ENCODE results near the gene IQCM. TPM values are rescaled to one million over a fixed set of nuclear protein-coding genes. Genes with fewer than 3 reads are reported as not detected.

The IQCM gene
- total RNA-seq, 8 experiments from 2014 or later: 0.16 to 1.8 (median 0.31) TPM; not detected in 3

DNA sequence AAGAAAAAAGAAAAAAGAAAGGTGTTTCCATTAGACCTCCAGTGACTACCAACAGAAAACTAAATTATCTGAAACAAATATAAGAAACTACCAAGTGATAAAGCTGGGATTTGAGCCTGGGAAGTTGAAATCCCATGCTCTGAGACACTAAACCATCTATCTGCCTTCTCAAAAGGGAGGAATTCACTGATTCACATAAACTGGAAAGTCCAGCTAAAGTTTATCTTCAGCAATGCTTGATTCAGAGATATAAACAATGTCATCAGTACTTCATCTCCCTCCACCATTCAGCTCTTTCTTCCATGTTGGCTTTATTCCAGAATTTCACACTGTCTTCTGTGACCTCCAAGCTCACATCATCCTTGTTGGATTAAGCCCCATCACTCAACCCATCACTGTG, 96.3 kb downstream of the IQCM start:
- ATAC-seq (replicated peaks in 6 of 8): no peak
- Histone ChIP-seq H3K27ac (no peak overlapping the region), H3K4me1 (replicated peaks in 1 of 2) (no peaks in the 10 kb centered on the region), H3K4me3 (no peak overlapping the region)
- in situ Hi-C loops (cut with MboI; ENCODE audit: low pct_unique_long_range_greater_than_20kb in 2 of 9, low sequenced_read_pairs in 9 of 9, unreplicated experiment in 9 of 9): no loop called here

DNA sequence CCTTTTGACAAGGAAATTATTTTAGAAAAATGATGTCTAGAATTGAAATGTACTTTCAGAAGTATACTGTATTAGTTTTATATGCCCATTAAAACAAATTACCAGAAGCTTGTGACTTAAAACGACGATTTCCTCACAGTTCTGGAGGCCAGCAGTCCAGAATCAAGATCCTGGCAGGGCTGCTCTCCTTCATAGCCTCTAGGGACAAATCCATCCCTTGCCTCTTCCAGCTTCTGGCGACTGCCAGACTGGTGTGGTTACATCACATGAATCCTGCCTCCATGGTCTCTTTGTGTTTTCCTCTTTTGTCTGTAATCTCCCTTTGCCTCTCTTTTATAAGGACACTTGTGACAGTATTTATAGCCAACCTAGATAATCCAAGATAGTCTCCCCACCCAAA, 97.1 kb downstream of the IQCM start:
- in situ Hi-C loops (cut with MboI; ENCODE audit: low pct_unique_long_range_greater_than_20kb in 2 of 9, low sequenced_read_pairs in 9 of 9, unreplicated experiment in 9 of 9): no loop called here
- no peak for ATAC-seq (replicated peaks in 6 of 8)
- 10 to 90% (median 75%) methylated on average over 1 to 3 of the region's 3 CpGs; no CpG with 5 or more reads in 2 of the 10 experiments for WGBS, 10 experiments
- H3K27ac ChIP-seq: no peak overlapping the region
- H3K4me3 ChIP-seq: no peak overlapping the region
- H3K4me1 ChIP-seq (replicated peaks in 1 of 2): no peaks in the 10 kb centered on the region

DNA sequence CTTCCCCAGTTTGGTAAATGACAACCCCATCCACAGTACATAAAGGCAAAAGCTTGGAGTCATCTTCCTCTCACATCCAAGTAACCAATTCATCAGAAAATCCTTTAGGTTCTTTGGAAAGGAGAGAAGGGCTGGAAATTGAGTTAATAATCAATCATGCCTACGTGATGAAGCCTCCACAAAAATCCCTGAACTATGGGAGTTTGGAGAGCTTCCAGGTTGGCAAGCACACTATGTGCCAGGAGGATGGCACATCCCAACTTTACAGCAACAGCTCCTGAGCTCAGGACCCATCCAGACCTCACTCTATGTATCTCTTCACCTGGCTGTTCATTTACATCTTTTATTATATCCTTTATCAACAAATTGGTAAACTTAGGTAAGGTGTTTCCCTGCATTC, 98.9 kb downstream of the IQCM start:
- no peak overlapping the region for H3K27ac ChIP-seq
- ATAC-seq (replicated peaks in 6 of 8): no peak
- no peaks in the 10 kb centered on the region for H3K4me1 ChIP-seq (replicated peaks in 1 of 2)
- in situ Hi-C loops (cut with MboI; ENCODE audit: low pct_unique_long_range_greater_than_20kb in 2 of 9, low sequenced_read_pairs in 9 of 9, unreplicated experiment in 9 of 9): no loop called here
- H3K4me3 ChIP-seq: no peak overlapping the region
- 63 to 89% (median 83%) methylated on average over 1 of the region's 1 CpG; no CpG with 5 or more reads in 5 of the 10 experiments for WGBS, 10 experiments

DNA sequence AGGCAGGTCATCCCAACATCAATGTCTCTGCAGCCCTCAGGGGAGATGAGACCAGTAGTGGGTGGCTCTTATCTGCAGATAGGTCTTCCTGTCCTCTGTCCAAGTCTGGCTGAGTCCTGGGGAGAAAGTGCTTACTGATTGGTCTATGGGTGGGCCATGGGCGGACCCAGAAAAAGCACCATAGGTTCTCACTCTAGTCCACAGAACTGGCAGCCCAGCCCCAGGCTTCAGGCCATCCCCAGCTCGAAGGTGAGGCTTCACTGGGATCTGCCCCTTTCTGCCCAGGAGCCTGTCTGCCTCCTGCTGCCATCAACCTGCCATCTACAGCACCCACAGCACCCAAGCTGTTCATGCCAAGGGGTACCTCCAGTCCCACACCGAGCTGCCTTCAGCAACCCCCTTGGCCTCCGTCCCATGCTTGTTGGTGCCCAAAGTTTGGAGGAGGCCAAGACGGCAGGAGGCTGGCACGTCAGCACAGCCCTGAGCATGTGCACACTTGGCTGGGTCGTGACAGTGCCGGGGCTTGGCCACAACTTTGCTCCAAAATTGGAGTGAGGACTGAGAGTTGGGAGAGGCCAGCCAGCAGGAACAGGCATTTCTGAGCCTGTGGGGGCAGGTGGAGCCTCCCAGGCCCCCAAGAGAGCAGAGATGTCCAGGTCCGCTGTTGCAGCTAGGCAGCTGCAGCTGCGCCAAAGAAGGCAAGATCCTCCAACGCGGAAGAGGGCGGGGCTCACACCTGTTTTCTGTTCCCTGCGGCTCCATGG, 99.6 kb downstream of the IQCM start:
- in situ Hi-C loops (cut with MboI; ENCODE audit: low pct_unique_long_range_greater_than_20kb in 2 of 9, low sequenced_read_pairs in 9 of 9, unreplicated experiment in 9 of 9): no loop called here
- no peak for ATAC-seq (replicated peaks in 6 of 8)
- WGBS, 10 experiments: 40 to 100% (median 88%) methylated on average over 1 to 10 of the region's 14 CpGs; no CpG with 5 or more reads in 3 of the 10 experiments

DNA sequence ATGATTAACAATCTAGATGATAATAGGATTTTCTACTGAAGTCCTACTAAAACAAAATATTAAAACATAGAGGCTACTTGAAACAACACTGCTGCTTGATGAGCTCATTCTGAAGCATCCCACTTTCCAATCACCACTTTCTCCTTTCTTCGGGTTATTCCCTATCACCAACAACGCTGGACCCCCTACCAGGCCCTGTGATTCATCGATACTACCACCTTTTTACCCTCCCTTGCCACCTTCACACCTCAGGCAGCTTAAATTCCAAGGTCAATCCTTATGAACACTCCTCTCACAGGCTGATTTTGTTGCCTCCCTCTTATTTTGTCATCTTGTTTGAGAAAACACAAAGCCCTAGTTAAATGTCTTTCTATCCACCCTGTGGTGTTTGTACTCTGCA, 102.6 kb downstream of the IQCM start:
- ATAC-seq (replicated peaks in 6 of 8): no peak
- in situ Hi-C loops (cut with MboI; ENCODE audit: low pct_unique_long_range_greater_than_20kb in 2 of 9, low sequenced_read_pairs in 9 of 9, unreplicated experiment in 9 of 9): no loop called here
- Histone ChIP-seq H3K4me1 (replicated peaks in 1 of 2) (no peaks in the 10 kb centered on the region), H3K4me3 (no peak overlapping the region), H3K27ac (no peak overlapping the region)
- WGBS, 10 experiments: 40 to 85% (median 75%) methylated on average over 1 to 3 of the region's 3 CpGs; no CpG with 5 or more reads in 3 of the 10 experiments

More for the DNA sequence above, 99.6 kb downstream of the IQCM start:
- H3K27ac ChIP-seq: no peak overlapping the region
- H3K4me1 ChIP-seq (replicated peaks in 1 of 2): no peaks in the 10 kb centered on the region
- H3K4me3 ChIP-seq: no peak overlapping the region

DNA sequence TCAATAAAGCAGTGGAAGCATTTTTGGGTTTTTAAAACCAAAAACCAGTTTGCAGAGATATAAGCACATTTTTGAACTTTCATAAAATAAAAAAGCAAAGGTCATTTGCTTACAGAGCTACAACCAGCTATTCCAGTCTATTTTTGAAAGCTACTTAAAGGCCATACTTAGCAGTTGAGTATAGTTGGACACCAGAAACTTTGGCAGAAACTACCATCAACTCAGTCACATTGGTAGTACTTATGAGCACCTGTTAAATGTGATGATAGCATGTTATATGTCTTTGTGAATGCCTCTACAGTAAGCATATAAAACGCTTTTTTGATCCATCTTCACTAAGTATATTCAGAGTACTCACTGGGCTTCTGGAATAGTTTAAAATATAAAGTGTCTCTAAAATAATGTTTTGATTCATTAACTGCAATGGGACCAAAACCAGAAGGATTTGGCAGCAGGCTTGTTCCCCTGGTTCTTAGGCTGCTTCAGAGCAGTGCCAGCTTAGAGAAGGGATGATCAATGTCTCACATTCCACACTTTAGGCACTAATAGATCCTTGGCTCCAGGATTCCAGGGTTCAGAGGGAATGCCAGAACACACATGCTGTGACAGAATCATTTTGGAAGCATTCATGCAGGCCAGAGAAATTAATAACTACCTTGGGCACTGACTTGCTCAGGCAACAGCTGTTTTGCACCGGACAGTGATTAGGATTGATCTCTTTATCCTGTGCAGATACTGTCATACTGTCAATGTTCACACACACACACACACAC, 103.9 kb downstream of the IQCM start:
- in situ Hi-C loops (cut with MboI; ENCODE audit: low pct_unique_long_range_greater_than_20kb in 2 of 9, low sequenced_read_pairs in 9 of 9, unreplicated experiment in 9 of 9): no loop called here
- 36 to 92% (median 82%) methylated on average over 1 to 2 of the region's 2 CpGs; no CpG with 5 or more reads in 3 of the 10 experiments for WGBS, 10 experiments
- no peak for ATAC-seq (replicated peaks in 6 of 8)

DNA sequence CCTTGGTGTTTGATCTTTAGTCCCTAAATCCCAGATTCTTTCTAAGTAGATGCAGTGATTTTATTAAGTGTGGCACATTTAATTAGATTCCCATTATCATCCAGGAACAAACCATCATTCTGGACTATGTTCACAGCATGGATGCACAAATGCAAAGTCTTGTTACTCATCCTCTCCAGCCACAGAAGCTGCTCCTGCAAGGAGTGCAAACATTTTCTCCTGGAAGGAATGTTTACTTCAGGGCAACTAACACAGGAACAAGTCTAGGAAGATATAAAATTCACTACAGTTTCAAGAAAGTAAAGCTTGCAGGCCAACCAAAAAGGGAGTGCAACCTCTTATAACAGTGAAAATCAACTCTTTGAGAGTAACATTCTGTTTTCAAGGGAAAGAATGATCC, 106.0 kb downstream of the IQCM start:
- in situ Hi-C loops (cut with MboI; ENCODE audit: low pct_unique_long_range_greater_than_20kb in 2 of 9, low sequenced_read_pairs in 9 of 9, unreplicated experiment in 9 of 9): no loop called here

More for the DNA sequence above, 103.9 kb downstream of the IQCM start:
- Histone ChIP-seq H3K4me1 (replicated peaks in 1 of 2) (no peaks in the 10 kb centered on the region), H3K4me3 (no peak overlapping the region), H3K27ac (no peak overlapping the region)

DNA sequence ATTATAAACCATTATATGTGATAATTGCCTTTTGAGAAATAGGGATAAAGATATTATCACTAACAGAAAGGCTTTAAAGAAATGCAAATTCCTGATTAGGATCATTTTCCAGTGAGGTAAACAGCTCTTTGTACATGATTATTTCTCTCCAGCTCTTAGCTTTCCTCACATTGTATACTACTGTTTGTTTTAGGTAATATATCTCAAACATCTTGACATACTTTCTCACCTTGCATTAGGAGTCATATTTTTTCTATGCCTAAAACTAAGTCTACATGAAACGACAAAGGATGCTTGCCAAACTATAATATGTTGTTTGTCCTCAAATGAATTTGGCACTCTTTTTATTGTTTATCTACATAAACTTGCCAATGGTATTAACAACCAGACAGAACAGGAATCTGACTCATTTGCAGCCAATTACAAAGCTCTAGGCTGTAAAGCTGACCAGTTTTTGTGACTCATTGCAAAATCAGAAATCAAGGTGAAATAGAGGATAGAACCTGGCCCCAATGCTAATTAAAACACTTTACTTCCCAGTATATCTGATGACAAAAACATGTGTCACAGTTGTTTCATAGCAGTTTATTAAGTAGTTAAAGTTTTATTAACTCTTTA, 107.0 kb downstream of the IQCM start:
- Histone ChIP-seq H3K4me3 (no peak overlapping the region), H3K27ac (no peak overlapping the region), H3K4me1 (replicated peaks in 1 of 2) (no peaks in the 10 kb centered on the region)
- in situ Hi-C loops (cut with MboI; ENCODE audit: low pct_unique_long_range_greater_than_20kb in 2 of 9, low sequenced_read_pairs in 9 of 9, unreplicated experiment in 9 of 9): no loop called here
- ATAC-seq (replicated peaks in 6 of 8): peak in 5 of 8 experiments; percentile 23 to 77 (median 58)
- 10 to 100% (median 71%) methylated on average over 1 of the region's 1 CpG; no CpG with 5 or more reads in 3 of the 10 experiments for WGBS, 10 experiments

More for the DNA sequence above, 106.0 kb downstream of the IQCM start:
- H3K4me3 ChIP-seq: no peak overlapping the region
- no peaks in the 10 kb centered on the region for H3K4me1 ChIP-seq (replicated peaks in 1 of 2)
- H3K27ac ChIP-seq: no peak overlapping the region
- no peak for ATAC-seq (replicated peaks in 6 of 8)

DNA sequence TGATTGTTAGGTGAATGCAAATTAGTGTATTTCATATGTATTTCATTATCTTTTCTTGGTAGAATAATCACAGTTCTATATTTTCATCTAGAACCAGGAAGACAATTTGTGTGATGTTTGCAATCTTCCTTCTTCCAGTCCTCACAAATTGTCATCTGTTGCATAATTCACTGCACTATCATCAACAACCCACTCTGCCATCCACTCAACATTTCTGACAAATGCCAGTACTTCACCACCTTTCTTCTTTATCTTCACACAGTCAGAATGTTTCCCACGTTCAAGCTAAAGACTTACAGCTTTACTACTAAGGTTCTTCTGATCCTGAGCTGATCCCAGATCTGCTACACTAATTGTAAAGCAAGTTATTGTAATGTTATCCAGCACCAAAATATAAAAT, 107.8 kb downstream of the IQCM start:
- ATAC-seq (replicated peaks in 6 of 8): no peak
- in situ Hi-C loops (cut with MboI; ENCODE audit: low pct_unique_long_range_greater_than_20kb in 2 of 9, low sequenced_read_pairs in 9 of 9, unreplicated experiment in 9 of 9): no loop called here
- WGBS, 10 experiments: 0 to 60% (median 23%) methylated on average over 1 of the region's 1 CpG; no CpG with 5 or more reads in 2 of the 10 experiments

DNA sequence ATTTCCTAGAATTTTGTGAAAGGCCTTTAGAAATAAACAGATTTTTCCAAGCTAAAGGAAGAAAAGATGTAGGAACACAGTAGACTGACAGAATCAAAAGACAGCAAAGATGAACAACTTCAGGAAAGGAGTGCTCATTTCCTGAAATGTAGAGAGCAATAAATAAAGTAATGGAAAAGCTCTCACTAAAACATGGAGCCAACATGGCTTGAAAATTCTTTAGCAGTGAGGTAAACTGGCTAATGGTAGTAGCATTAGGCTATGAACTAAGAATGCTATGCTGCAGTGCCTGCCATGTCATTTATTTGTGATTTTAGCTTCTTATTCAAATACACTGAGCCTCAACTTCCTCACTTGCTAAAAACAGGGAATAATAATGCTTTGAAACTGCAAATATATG, 108.7 kb downstream of the IQCM start:
- in situ Hi-C loops (cut with MboI; ENCODE audit: low pct_unique_long_range_greater_than_20kb in 2 of 9, low sequenced_read_pairs in 9 of 9, unreplicated experiment in 9 of 9): no loop called here
- Histone ChIP-seq H3K27ac (no peak overlapping the region), H3K4me1 (replicated peaks in 1 of 2) (no peaks in the 10 kb centered on the region), H3K4me3 (no peak overlapping the region)
- ATAC-seq (replicated peaks in 6 of 8): no peak

More for the DNA sequence above, 107.8 kb downstream of the IQCM start:
- Histone ChIP-seq H3K4me3 (no peak overlapping the region), H3K27ac (no peak overlapping the region), H3K4me1 (replicated peaks in 1 of 2) (no peaks in the 10 kb centered on the region)

DNA sequence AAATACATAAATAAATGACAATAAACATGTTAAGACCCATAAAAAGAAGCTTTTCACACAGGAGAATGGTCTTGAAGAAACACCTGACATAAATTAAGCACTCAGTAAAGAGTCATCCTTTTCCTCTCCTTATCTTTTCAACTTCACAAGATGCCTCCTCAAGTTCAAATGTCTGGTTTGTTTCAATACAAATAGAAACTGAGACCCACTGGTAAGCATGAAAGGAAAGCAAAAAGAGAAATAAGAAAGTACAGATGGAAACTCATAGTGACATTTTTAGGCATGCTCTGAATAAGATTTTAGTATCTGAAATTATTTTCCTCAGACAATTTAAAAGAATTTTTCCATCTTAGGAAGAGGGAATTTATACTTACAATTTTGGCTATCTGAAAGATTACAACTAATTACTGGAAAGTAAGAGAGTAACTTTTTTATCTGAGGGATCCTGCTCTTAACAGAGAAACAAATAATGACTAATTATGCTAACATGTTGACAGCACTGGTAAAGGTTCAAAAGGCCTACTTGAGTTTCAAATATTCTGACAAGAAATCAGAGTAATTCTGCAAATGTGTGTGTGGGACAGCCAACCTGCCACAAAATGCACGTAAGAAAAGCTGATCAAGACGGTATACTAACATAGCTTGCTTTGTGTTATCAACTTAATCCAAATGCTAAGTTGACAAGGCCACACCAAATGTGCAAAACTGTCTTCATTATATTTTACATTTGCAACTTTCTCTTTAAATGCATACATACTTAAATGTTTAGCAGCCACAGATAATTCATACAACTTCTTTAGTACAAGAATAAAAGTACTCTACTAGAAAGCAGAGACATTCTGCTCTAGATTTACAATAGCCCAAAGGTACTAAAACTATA, 113.0 kb downstream of the IQCM start:
- in situ Hi-C loops (cut with MboI; ENCODE audit: low pct_unique_long_range_greater_than_20kb in 2 of 9, low sequenced_read_pairs in 9 of 9, unreplicated experiment in 9 of 9): no loop called here
- WGBS, 10 experiments: 0 to 92% (median 81%) methylated on average over 2 of the region's 2 CpGs; no CpG with 5 or more reads in 4 of the 10 experiments
- no peak overlapping the region for H3K4me3 ChIP-seq
- H3K4me1 ChIP-seq (replicated peaks in 1 of 2): no peaks in the 10 kb centered on the region
- peak in 3 of 8 experiments; percentile 67 to 88 (median 86) for ATAC-seq (replicated peaks in 6 of 8)
- H3K27ac ChIP-seq: no peak overlapping the region

DNA sequence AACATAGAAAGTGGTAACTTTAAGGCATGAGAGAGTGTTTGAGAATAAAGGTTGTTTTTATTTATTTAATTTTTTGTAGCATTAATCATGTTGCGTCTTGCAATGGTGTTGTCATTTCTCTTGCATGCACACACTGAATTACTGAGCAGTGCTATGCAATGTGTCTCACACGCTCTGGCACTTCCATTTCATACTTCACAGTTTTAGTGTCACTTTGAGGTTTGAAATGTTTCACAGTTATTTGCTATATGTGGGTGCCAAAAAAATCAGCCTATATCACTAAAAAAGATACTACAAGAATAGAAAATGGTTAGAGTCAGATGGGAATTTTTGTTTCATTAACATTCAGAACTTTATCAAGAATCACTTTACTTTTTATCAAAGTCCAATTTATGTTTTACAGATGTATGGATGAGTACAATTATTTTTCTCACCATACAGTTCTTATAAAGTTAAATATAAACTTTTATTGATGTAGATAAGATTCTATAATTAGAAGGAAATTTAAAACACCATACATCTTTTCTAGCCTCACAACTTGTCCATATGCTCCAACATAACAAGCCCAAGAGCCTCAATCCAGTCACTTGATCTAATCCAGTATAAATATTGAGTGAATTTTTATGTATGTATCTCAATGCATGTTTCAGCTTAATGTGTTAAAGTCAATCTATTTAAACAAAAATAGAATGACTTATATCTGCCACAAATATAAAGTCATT, 114.0 kb downstream of the IQCM start:
- WGBS, 10 experiments: 80 to 100% (median 90%) methylated on average over 1 to 2 of the region's 2 CpGs; no CpG with 5 or more reads in 1 of the 10 experiments
- no peak for ATAC-seq (replicated peaks in 6 of 8)
- in situ Hi-C loops (cut with MboI; ENCODE audit: low pct_unique_long_range_greater_than_20kb in 2 of 9, low sequenced_read_pairs in 9 of 9, unreplicated experiment in 9 of 9): no loop called here
- Histone ChIP-seq H3K4me1 (replicated peaks in 1 of 2) (no peaks in the 10 kb centered on the region), H3K27ac (no peak overlapping the region), H3K4me3 (no peak overlapping the region)

Data from motor neuron (in vitro differentiated cells).